GM18502 (cell line): ENCODE results near the gene C6orf132.

Source experiments
- ATAC-seq: cut with Tn5 transposase; IDR thresholded peaks from one replicate; pipeline ENCODE4 v1.9.1; 2021; ENCODE audit warnings: mild to moderate bottlenecking; ENCODE audit not compliant: unreplicated experiment, poor library complexity

The C6orf132 gene

GRCh38 chr6:42136508-42137193 lies 5.8 kb downstream of the C6orf132 start:
- no peak for ATAC-seq

GRCh38 chr6:42135722-42136121 lies 6.7 kb downstream of the C6orf132 start:
- ATAC-seq: no peak

- no peak for ATAC-seq
Observed at GRCh38 chr6:42135161-42135560, 7.3 kb downstream of the C6orf132 start.

GRCh38 chr6:42133926-42134325 lies 8.5 kb downstream of the C6orf132 start:
- ATAC-seq: no peak

- no peak for ATAC-seq
Observed at GRCh38 chr6:42131531-42131930, 10.9 kb downstream of the C6orf132 start.

- no peak for ATAC-seq
Observed at GRCh38 chr6:42129360-42129676, 13.1 kb downstream of the C6orf132 start.

GRCh38 chr6:42128460-42129359 lies 13.7 kb downstream of the C6orf132 start:
- ATAC-seq: no peak

- no peak for ATAC-seq
Observed at GRCh38 chr6:42125663-42126062, 16.8 kb downstream of the C6orf132 start.

GRCh38 chr6:42125231-42125630 lies 17.2 kb downstream of the C6orf132 start:
- no peak for ATAC-seq

GRCh38 chr6:42124223-42124836 lies 18.1 kb downstream of the C6orf132 start:
- no peak for ATAC-seq

- ATAC-seq: no peak
Observed at GRCh38 chr6:42123379-42124103, 18.9 kb downstream of the C6orf132 start.

GRCh38 chr6:42120895-42121865 lies 21.2 kb downstream of the C6orf132 start:
- no peak for ATAC-seq

GRCh38 chr6:42118162-42119001 lies 24.0 kb downstream of the C6orf132 start:
- no peak for ATAC-seq

- no peak for ATAC-seq
Observed at GRCh38 chr6:42117843-42118161, 24.6 kb downstream of the C6orf132 start.

- ATAC-seq: no peak
Observed at GRCh38 chr6:42113936-42114636, 28.3 kb downstream of the C6orf132 start.

GRCh38 chr6:42112351-42112750 lies 30.1 kb downstream of the C6orf132 start:
- ATAC-seq: no peak

GRCh38 chr6:42110683-42111082 lies 31.7 kb downstream of the C6orf132 start:
- ATAC-seq: no peak

- no peak for ATAC-seq
Observed at GRCh38 chr6:42108071-42108470, 34.3 kb downstream of the C6orf132 start.
